Liver (tissue), 9 donors: Measurements from ENCODE around the gene USH2A. TPM values are rescaled to one million over a fixed set of nuclear protein-coding genes. Genes with fewer than 3 reads are reported as not detected.

ENCODE experiments used
- DNase-seq: peaks from one replicate; pipeline ENCODE4 v3.0.0-alpha.2; 2017; ENCODE audit warnings: low spot score
- H3K27ac ChIP-seq, 2 donors: one replicate each; pipeline ENCODE4 v1.7.0; 2013; ENCODE audit warnings: inconsistent platforms in 2 of 2, low read length in 2 of 2, control low read depth in 1 of 2, low read depth in 1 of 2, mild to moderate bottlenecking in 1 of 2
- H3K27me3 ChIP-seq, 4 donors: one replicate each; pipeline versions ENCODE4 v1.6.1 to v1.7.0; 2013; ENCODE audit warnings: low read length in 3 of 4, inconsistent platforms in 1 of 4, mild to moderate bottlenecking in 1 of 4, moderate library complexity in 1 of 4; ENCODE audit not compliant: control insufficient read depth in 4 of 4, insufficient read depth in 4 of 4
- H3K36me3 ChIP-seq, 4 donors: one replicate each; pipeline versions ENCODE4 v1.6.1 to v1.7.0; 2013; ENCODE audit warnings: low read length in 3 of 4, mild to moderate bottlenecking in 3 of 4, low read depth in 1 of 4, moderate library complexity in 1 of 4; ENCODE audit not compliant: control insufficient read depth in 4 of 4, insufficient read depth in 3 of 4
- H3K4me1 ChIP-seq, 4 donors: one replicate each; pipeline versions ENCODE4 v1.6.1 to v1.7.0; 2013; ENCODE audit warnings: low read length in 3 of 4, mild to moderate bottlenecking in 3 of 4, moderate library complexity in 1 of 4; ENCODE audit not compliant: control insufficient read depth in 4 of 4, insufficient read depth in 4 of 4
- H3K4me3 ChIP-seq, 3 donors: one replicate each; pipeline versions ENCODE4 v1.6.1 to v1.7.0; 2013; ENCODE audit warnings: low read length in 3 of 3, control low read depth in 1 of 3, low read depth in 1 of 3, mild to moderate bottlenecking in 1 of 3
- H3K9ac ChIP-seq, 2 donors: one replicate each; pipeline ENCODE4 v1.7.0; 2013; ENCODE audit warnings: low read length in 2 of 2, mild to moderate bottlenecking in 2 of 2, moderate library complexity in 2 of 2, control low read depth in 1 of 2, low read depth in 1 of 2
- H3K9me3 ChIP-seq, 4 donors: one replicate each; pipeline versions ENCODE4 v1.6.1 to v1.7.0; 2013; ENCODE audit warnings: low read length in 3 of 4; ENCODE audit not compliant: control insufficient read depth in 4 of 4
- ATF3 ChIP-seq: IDR thresholded peaks from 2 replicates; pipeline ENCODE4 v1.6.1; 2016; ENCODE audit warnings: antibody characterized with exemption
- CTCF ChIP-seq: fragments of 150-350 bp; IDR thresholded peaks from 2 replicates; pipeline ENCODE4 v1.5.1; 2017; ENCODE audit warnings: improper control_type of control experiment, low read depth, low read length; ENCODE audit not compliant: missing input control
- FOXA1 ChIP-seq: IDR thresholded peaks from 2 replicates; pipeline ENCODE4 v1.6.1; 2016; ENCODE audit warnings: antibody characterized with exemption
- FOXA2 ChIP-seq: IDR thresholded peaks from 2 replicates; pipeline ENCODE4 v1.6.1; 2016; ENCODE audit warnings: antibody characterized with exemption
- GABPA ChIP-seq, 2 donors: IDR thresholded peaks in 1 of 2; conservative IDR thresholded peaks in 1 of 2; 2 replicates each; pipeline ENCODE4 v1.6.1; 2016; ENCODE audit warnings: antibody characterized with exemption in 2 of 2, mild to moderate bottlenecking in 1 of 2, moderate library complexity in 1 of 2
- HNF4G ChIP-seq: IDR thresholded peaks from 2 replicates; pipeline ENCODE4 v1.6.1; 2016; ENCODE audit warnings: antibody characterized with exemption
- MAX ChIP-seq: IDR thresholded peaks from 2 replicates; pipeline ENCODE4 v1.6.1; 2016; ENCODE audit warnings: antibody characterized with exemption
- RAD21 ChIP-seq, 2 donors: IDR thresholded peaks; 2 replicates each; pipeline ENCODE4 v1.6.1; 2016; ENCODE audit warnings: antibody characterized with exemption in 2 of 2, mild to moderate bottlenecking in 2 of 2
- REST ChIP-seq: IDR thresholded peaks from 2 replicates; pipeline ENCODE4 v1.6.1; 2016; ENCODE audit warnings: antibody characterized with exemption, mild to moderate bottlenecking
- RXRA ChIP-seq, 2 donors: IDR thresholded peaks; 2 replicates each; pipeline ENCODE4 v1.6.1; 2017 to 2018; ENCODE audit warnings: antibody characterized with exemption in 2 of 2, mild to moderate bottlenecking in 1 of 2
- TAF1 ChIP-seq: conservative IDR thresholded peaks from 2 replicates; pipeline ENCODE4 v1.6.1; 2016; ENCODE audit warnings: antibody characterized with exemption, mild to moderate bottlenecking
- WGBS: extraction: QIAGEN DNeasy Blood & Tissue Kit; methylation state at CpG from one replicate; pipeline ENCODE4 v1.1.7; 2013; 5-methylcytosine and 5-hydroxymethylcytosine counted together
- polyA plus RNA-seq, 2 donors: library from polyadenylated mRNA; stranded (reverse) in 1 of 2; unstranded in 1 of 2; fragments of 200-250 nt in 1 of 2; fragments of >200 nt in 1 of 2; fragmentation: Nextera tagmentation in 1 of 2; extraction: Ambion mirVana in 1 of 2; gene quantifications; one replicate each; pipeline versions ENCODE4 v1.2.1 to v1.2.3, GENCODE V29; 2013 to 2015
- total RNA-seq, 2 donors: library from RNA; depleted of rRNA; stranded (reverse); fragments of >200 nt; gene quantifications; one replicate each; pipeline ENCODE4 v1.2.3, GENCODE V29; 2014
- donor health status: healthy.
- donor health status: healthy.
- donor health status: healthy.
- donor health status: healthy.
- donor health status: healthy.

The USH2A gene
- total and polyA plus RNA-seq, 4 donors, result 0.14 to 1.0 (median 0.31) TPM

- Histone ChIP-seq H3K27ac (no peak overlapping the region), H3K9ac (no peak overlapping the region), H3K9me3 (no peaks in the 10 kb centered on the region), H3K27me3 (no peaks in the 10 kb centered on the region), H3K36me3 (no peaks in the 10 kb centered on the region), H3K4me1 (no peaks in the 10 kb centered on the region), H3K4me3 (no peak overlapping the region)
- DNase-seq, result no peak
- WGBS, result 84% methylated on average over 7 of the region's 7 CpGs
- TF ChIP-seq GABPA (IDR thresholded peaks at IDR 0.05 in 1 of 2, conservative IDR thresholded peaks at IDR 0.05 in 1 of 2) (no peak), FOXA1 (no peak), ATF3 (no peak), MAX (no peak), RXRA (IDR thresholded peaks at IDR 0.05) (no peak), CTCF (no peak), REST (no peak), FOXA2 (no peak)
These were observed 97.9 kb downstream of the USH2A start for GRCh38 chr1:216325336-216325735.

GRCh38 chr1:216323344-216323743, 99.9 kb downstream of the USH2A start:
- TF ChIP-seq TAF1, result no peak
- no peak for TF ChIP-seq HNF4G
- no peak for TF ChIP-seq GABPA (IDR thresholded peaks at IDR 0.05 in 1 of 2, conservative IDR thresholded peaks at IDR 0.05 in 1 of 2)
- no peak overlapping the region for H3K27ac ChIP-seq
- 81% methylated on average over 6 of the region's 6 CpGs for WGBS

GRCh38 chr1:216314379-216315095, 108.7 kb downstream of the USH2A start:
- no peak overlapping the region for H3K9ac ChIP-seq
- H3K27ac ChIP-seq, result no peak overlapping the region
- no peak overlapping the region for H3K4me3 ChIP-seq
- H3K9me3 ChIP-seq, result no peaks in the 10 kb centered on the region
- no peak for DNase-seq
- H3K4me1 ChIP-seq, result no peaks in the 10 kb centered on the region
- no peak for TF ChIP-seq CTCF
- TF ChIP-seq ATF3, result peak; percentile 85
- peak in 1 of 2 donors; percentile 15 for TF ChIP-seq RAD21 (IDR thresholded peaks at IDR 0.05)
- 47% methylated on average over 3 of the region's 3 CpGs for WGBS
- H3K36me3 ChIP-seq, result no peaks in the 10 kb centered on the region
- H3K27me3 ChIP-seq, result no peaks in the 10 kb centered on the region

More at GRCh38 chr1:216323344-216323743, 99.9 kb downstream of the USH2A start:
- no peaks in the 10 kb centered on the region for H3K4me1 ChIP-seq
- no peak for DNase-seq
- no peaks in the 10 kb centered on the region for H3K27me3 ChIP-seq
- H3K9ac ChIP-seq, result no peak overlapping the region
- peaks cover 0 to 6% (median 0%) of the 10 kb centered on the region in 4 donors for H3K9me3 ChIP-seq
- H3K36me3 ChIP-seq, result no peaks in the 10 kb centered on the region
- H3K4me3 ChIP-seq, result no peak overlapping the region
